ENCODE results near the gene PLD2. TPM values are rescaled to one million over a fixed set of nuclear protein-coding genes. Genes with fewer than 3 reads are reported as not detected.

PLD2 gene, protein sequence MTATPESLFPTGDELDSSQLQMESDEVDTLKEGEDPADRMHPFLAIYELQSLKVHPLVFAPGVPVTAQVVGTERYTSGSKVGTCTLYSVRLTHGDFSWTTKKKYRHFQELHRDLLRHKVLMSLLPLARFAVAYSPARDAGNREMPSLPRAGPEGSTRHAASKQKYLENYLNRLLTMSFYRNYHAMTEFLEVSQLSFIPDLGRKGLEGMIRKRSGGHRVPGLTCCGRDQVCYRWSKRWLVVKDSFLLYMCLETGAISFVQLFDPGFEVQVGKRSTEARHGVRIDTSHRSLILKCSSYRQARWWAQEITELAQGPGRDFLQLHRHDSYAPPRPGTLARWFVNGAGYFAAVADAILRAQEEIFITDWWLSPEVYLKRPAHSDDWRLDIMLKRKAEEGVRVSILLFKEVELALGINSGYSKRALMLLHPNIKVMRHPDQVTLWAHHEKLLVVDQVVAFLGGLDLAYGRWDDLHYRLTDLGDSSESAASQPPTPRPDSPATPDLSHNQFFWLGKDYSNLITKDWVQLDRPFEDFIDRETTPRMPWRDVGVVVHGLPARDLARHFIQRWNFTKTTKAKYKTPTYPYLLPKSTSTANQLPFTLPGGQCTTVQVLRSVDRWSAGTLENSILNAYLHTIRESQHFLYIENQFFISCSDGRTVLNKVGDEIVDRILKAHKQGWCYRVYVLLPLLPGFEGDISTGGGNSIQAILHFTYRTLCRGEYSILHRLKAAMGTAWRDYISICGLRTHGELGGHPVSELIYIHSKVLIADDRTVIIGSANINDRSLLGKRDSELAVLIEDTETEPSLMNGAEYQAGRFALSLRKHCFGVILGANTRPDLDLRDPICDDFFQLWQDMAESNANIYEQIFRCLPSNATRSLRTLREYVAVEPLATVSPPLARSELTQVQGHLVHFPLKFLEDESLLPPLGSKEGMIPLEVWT
- 58.7 and 69.3 TPM in 2 replicates for total RNA-seq (ENCODE audit: low replicate concordance)
- long read RNA-seq, transcript PLD2-201 (25 exons, 3,503 nt), result major isoform, 19 of 34 reads
- long read RNA-seq, partial matches to known transcripts, result 8 of 34 reads
- long read RNA-seq, other reads (novel, unspliced or antisense), result 5 of 34 reads

DNA sequence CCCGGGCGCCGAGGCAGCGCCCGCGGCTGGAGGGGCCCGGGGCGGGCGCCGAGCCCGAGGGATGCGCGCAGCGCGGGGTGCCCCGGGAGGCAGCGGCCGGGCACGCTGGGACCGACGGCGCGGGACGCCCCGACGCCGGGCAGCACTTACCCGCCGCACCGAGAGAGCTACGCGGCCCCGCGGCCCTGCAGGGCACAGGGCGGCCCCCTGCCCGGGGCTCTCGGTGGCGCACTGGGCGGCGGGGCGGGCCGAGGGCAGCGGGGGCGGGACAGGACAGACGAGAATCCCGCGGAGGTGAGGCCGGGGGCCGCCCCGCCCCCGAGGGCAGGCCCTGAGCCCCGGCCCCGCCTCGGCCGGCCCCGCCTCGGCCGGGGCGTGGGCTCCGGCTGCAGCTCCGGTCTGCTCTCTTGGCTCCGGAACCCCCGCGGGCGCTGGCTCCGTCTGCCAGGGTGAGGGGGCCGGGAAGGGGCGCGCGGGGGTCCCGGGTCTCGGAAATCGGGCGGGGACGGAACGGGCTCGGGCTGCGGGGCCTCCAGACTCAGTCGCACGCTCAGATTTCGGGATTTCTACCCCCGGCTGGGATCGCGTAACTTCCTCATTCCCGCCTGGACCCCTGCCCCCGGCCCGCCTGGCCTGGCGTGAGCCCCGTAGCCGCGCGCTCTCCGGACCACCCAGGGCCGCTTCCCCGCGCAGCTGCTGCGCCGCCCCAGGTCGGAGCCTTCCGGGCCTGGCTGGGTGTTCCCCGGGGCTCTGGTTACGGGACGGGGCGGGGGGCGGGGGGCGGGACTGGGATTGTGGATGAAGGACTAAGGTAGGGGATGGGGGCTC, at the start of gene PLD2:
Gene PLD2 (plus strand): TSS at position 376 of the 828 bp plus-strand sequence. CDS start 621 bp downstream, outside the sequence.
- Mint-ChIP-seq H3K27me3 (no peaks in the 10 kb centered on the region), H3K4me3 (peak within 1 kb of the TSS; percentile 90), H3K27ac (peak within 1 kb of the TSS; percentile 74), H3K36me3 (peaks cover 11% of the 10 kb centered on the region), H3K9me3 (no peaks in the 10 kb centered on the region), H3K4me1 (ENCODE audit: unreplicated experiment) (peaks cover 13% of the 10 kb centered on the region)
- TF ChIP-seq, protein P1, sequence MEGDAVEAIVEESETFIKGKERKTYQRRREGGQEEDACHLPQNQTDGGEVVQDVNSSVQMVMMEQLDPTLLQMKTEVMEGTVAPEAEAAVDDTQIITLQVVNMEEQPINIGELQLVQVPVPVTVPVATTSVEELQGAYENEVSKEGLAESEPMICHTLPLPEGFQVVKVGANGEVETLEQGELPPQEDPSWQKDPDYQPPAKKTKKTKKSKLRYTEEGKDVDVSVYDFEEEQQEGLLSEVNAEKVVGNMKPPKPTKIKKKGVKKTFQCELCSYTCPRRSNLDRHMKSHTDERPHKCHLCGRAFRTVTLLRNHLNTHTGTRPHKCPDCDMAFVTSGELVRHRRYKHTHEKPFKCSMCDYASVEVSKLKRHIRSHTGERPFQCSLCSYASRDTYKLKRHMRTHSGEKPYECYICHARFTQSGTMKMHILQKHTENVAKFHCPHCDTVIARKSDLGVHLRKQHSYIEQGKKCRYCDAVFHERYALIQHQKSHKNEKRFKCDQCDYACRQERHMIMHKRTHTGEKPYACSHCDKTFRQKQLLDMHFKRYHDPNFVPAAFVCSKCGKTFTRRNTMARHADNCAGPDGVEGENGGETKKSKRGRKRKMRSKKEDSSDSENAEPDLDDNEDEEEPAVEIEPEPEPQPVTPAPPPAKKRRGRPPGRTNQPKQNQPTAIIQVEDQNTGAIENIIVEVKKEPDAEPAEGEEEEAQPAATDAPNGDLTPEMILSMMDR (conservative IDR thresholded peaks at IDR 0.05), result no peak
- DNase-seq (ENCODE audit: extremely low spot score, unreplicated experiment), result peak; percentile 91

DNA sequence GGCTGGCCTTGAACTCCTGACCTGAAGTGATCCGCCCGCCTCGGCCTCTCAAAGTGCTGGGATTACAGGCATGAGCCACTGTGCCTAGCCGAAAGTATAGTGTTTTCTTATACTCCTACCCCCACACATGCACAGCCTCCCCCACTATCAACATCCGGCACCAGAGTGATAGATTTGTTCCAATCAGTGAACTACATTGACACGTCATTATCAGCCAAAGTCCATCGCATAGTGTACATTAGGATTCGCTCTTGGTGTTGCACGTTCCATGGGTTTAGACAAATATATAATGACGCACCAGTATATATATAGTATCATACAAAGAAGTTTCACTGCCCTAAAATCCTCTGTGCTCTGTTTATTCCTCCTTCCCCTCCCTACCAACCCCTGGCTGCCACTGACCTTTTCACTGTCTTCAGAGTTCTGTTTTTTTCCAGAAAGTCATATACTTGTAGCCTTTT, 47.1 kb upstream of the PLD2 start:
- peaks cover 38% of the 10 kb centered on the region for H3K27me3 Mint-ChIP-seq
- no peak overlapping the region for H3K4me3 Mint-ChIP-seq
- H3K36me3 Mint-ChIP-seq, result no peaks in the 10 kb centered on the region
- TF ChIP-seq, protein P1 (conservative IDR thresholded peaks at IDR 0.05), result no peak
- no peak for DNase-seq (ENCODE audit: extremely low spot score, unreplicated experiment)
- no peaks in the 10 kb centered on the region for H3K9me3 Mint-ChIP-seq
- H3K4me1 Mint-ChIP-seq (ENCODE audit: unreplicated experiment), result no peaks in the 10 kb centered on the region
- no peak overlapping the region for H3K27ac Mint-ChIP-seq

DNA sequence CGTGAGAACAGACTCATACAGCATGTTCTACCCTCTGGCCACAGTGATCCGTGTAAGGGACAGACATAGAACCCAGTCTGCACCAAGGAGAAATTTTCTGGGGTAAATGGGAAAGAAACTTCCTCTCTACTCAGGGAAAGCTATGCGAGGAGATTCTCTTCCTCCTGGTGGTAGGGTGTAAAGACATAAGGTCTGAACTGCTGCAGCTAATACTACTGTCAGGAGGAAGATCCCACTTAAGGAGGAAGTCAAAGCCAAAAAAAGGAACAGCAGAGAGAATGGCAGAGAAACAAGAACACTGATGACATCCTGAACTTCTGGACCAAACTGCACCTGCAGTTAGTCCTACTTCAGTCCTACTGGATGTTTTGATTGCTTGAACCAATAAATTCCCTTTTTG, 42.4 kb upstream of the PLD2 start:
- Mint-ChIP-seq H3K36me3 (no peaks in the 10 kb centered on the region), H3K27me3 (peaks cover 11% of the 10 kb centered on the region)

DNA sequence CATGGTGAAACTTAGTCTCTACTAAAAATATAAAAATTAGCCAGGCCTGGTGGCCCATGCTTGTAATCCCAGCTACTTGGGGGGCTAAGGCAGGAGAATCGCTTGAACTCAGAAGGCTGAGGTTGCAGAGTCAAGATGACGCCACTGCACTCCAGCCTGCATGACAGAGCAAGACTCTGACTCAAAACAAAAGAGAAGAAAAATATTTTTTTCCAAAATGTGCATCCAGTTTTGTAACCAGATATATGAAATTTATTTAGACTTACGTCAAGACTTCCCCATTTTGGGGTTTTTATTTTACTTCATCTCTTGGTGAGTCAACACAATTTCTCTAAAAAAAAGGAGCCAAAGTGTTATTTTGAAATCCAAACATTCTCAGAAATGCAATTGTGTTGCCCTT, 40.8 kb upstream of the PLD2 start:
- TF ChIP-seq, protein P1 (conservative IDR thresholded peaks at IDR 0.05), result no peak
- Mint-ChIP-seq H3K4me1 (ENCODE audit: unreplicated experiment) (no peaks in the 10 kb centered on the region), H3K4me3 (no peak overlapping the region), H3K27ac (no peak overlapping the region), H3K36me3 (no peaks in the 10 kb centered on the region), H3K9me3 (no peaks in the 10 kb centered on the region), H3K27me3 (peaks cover 4% of the 10 kb centered on the region)
- DNase-seq (ENCODE audit: extremely low spot score, unreplicated experiment), result no peak

More for the DNA sequence above, 42.4 kb upstream of the PLD2 start:
- no peaks in the 10 kb centered on the region for H3K4me1 Mint-ChIP-seq (ENCODE audit: unreplicated experiment)
- H3K4me3 Mint-ChIP-seq, result no peak overlapping the region
- no peak overlapping the region for H3K27ac Mint-ChIP-seq
- no peaks in the 10 kb centered on the region for H3K9me3 Mint-ChIP-seq
- TF ChIP-seq, protein P1 (conservative IDR thresholded peaks at IDR 0.05), result no peak
- DNase-seq (ENCODE audit: extremely low spot score, unreplicated experiment), result no peak

DNA sequence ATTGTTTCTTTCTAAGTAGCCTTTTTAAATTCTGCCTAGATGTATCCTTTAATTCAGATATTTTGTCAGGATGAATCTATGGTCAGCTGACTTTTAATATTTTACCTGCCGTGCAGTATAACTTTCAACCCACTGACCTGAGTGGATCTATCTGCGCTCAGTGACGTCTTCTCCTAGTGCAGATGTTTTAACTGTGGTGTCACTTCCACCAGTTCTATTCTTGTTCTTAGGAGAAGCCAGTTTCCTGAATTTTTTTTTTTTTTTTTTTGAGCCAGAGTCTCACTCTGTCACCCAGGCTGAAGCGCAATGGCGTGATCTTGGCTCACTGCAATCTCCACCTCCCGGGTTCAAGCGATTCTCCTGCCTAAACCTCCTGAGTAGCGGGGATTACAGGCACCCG, 40.2 kb upstream of the PLD2 start:
- no peak overlapping the region for H3K4me3 Mint-ChIP-seq
- no peak overlapping the region for H3K27ac Mint-ChIP-seq
- TF ChIP-seq, protein P1 (conservative IDR thresholded peaks at IDR 0.05), result no peak
- DNase-seq (ENCODE audit: extremely low spot score, unreplicated experiment), result no peak
- no peaks in the 10 kb centered on the region for H3K36me3 Mint-ChIP-seq
- no peaks in the 10 kb centered on the region for H3K4me1 Mint-ChIP-seq (ENCODE audit: unreplicated experiment)
- H3K9me3 Mint-ChIP-seq, result no peaks in the 10 kb centered on the region
- H3K27me3 Mint-ChIP-seq, result peaks cover 8% of the 10 kb centered on the region
